Endothelial cell of umbilical vein (primary cell): ENCODE measurements around the gene CHRM3. TPM values are rescaled to one million over a fixed set of nuclear protein-coding genes. Genes with fewer than 3 reads are reported as not detected.

ENCODE experiments used
- BruUV-seq: library from RNA; stranded (reverse); fragments of 400-500 nt; replicated peaks from 2 replicates; lab custom pipeline; 2021; lab: Mats Ljungman, UMichigan
- CTCF ChIA-PET: fragments of 300-600, 350-600 bp; sonication (Branson Sonifier 250); formaldehyde crosslinking; loops from one replicate; lab custom pipeline; 2021; ENCODE audit warnings: antibody characterized with exemption, inconsistent platforms; lab: Charles Lee
- POLR2A ChIA-PET: fragments of 300-600, 350-600 bp; sonication (Branson Sonifier 250); formaldehyde crosslinking; loops from one replicate; lab custom pipeline; 2021; ENCODE audit warnings: antibody characterized with exemption, inconsistent platforms; lab: Charles Lee
- DNase-seq: peaks from one replicate; pipeline ENCODE4 v3.0.0-alpha.2; 2011; ENCODE audit warnings: low read depth, low spot score
- FAIRE-seq: peaks from 2 replicates; lab custom pipeline; 2011; peaks lifted over from hg19 to GRCh38; lab: Jason Lieb, UNC
- H2AFZ ChIP-seq: 2 replicates; pipeline ENCODE4 v1.6.0; 2012; ENCODE audit warnings: low read depth, low read length, control low read depth, inconsistent platforms
- H3K27ac ChIP-seq: 2 replicates; pipeline ENCODE4 v1.5.1; 2011; ENCODE audit warnings: low read depth, mild to moderate bottlenecking, control low read depth, low read length, moderate library complexity; ENCODE audit not compliant: insufficient read depth
- H3K27me3 ChIP-seq, 2 experiments: 2 replicates each; pipeline versions ENCODE4 v1.6.0 to v1.6.1; 2011; ENCODE audit warnings: low read length in 2 of 2, mixed read lengths in 1 of 2; ENCODE audit not compliant: control insufficient read depth in 2 of 2, insufficient read depth in 2 of 2
- H3K36me3 ChIP-seq, 2 experiments: 2 replicates in 1 of 2; 3 replicates in 1 of 2; pipeline ENCODE4 v1.5.1; 2011; ENCODE audit warnings: low read length in 2 of 2, mild to moderate bottlenecking in 1 of 2, moderate library complexity in 1 of 2; ENCODE audit not compliant: control insufficient read depth in 2 of 2, insufficient read depth in 2 of 2; ENCODE audit errors: extremely low read depth in 1 of 2
- H3K4me1 ChIP-seq: 3 replicates; pipeline ENCODE4 v1.5.1; 2011; ENCODE audit warnings: mild to moderate bottlenecking, low read length; ENCODE audit not compliant: control insufficient read depth, insufficient read depth; ENCODE audit errors: extremely low read depth
- H3K4me2 ChIP-seq: 2 replicates; pipeline ENCODE4 v1.6.1; 2011; ENCODE audit warnings: low read length, control low read depth, mixed read lengths; ENCODE audit not compliant: insufficient read depth
- H3K4me3 ChIP-seq, 3 experiments: fragments of 200-600 bp in 1 of 3; sonication (generic), shearing (Covaris generic) in 1 of 3; replicated peaks in 1 of 3; 2 replicates each; pipeline ENCODE4 v1.5.1; 2011 to 2016; ENCODE audit warnings: control low read depth in 3 of 3, low read length in 3 of 3, mild to moderate bottlenecking in 2 of 3, inconsistent platforms in 1 of 3, low read depth in 1 of 3, moderate library complexity in 1 of 3; ENCODE audit not compliant: insufficient read depth in 1 of 3
- H3K79me2 ChIP-seq: 2 replicates; pipeline ENCODE4 v1.6.0; 2012; ENCODE audit warnings: low read length, inconsistent platforms; ENCODE audit not compliant: control insufficient read depth, insufficient read depth
- H3K9ac ChIP-seq: replicated peaks from 2 replicates; pipeline ENCODE3; 2011; ENCODE audit warnings: low read length, control low read depth; ENCODE audit not compliant: insufficient read depth; ENCODE audit errors: extremely low read depth
- H3K9me1 ChIP-seq: replicated peaks from 3 replicates; pipeline ENCODE4 v1.6.0; 2011; ENCODE audit warnings: mild to moderate bottlenecking, low read length; ENCODE audit not compliant: control insufficient read depth, insufficient read depth; ENCODE audit errors: extremely low read depth
- H3K9me3 ChIP-seq: replicated peaks from 2 replicates; pipeline ENCODE4 v1.5.1; 2012; ENCODE audit warnings: low read length, inconsistent platforms; ENCODE audit not compliant: control insufficient read depth, insufficient read depth
- H4K20me1 ChIP-seq: replicated peaks from 2 replicates; pipeline ENCODE3; 2011; ENCODE audit warnings: mild to moderate bottlenecking, low read length; ENCODE audit not compliant: control insufficient read depth, insufficient read depth; ENCODE audit errors: extremely low read depth
- EZH2 ChIP-seq: IDR thresholded peaks from 2 replicates; pipeline ENCODE4 v1.6.1; 2012; ENCODE audit warnings: borderline replicate concordance, low read depth, mild to moderate bottlenecking, moderate library complexity, low read length, inconsistent platforms; ENCODE audit not compliant: severe bottlenecking
- FOS ChIP-seq: IDR thresholded peaks from 2 replicates; pipeline ENCODE4 v1.6.1; 2011; ENCODE audit warnings: mild to moderate bottlenecking, low read length, moderate library complexity, borderline replicate concordance; ENCODE audit not compliant: insufficient read depth
- GATA2 ChIP-seq: IDR thresholded peaks from 2 replicates; pipeline ENCODE4 v1.7.0; 2011; ENCODE audit warnings: low read depth, mild to moderate bottlenecking, moderate library complexity, mixed read lengths, low read length; ENCODE audit not compliant: insufficient read length, insufficient read depth
- JUN ChIP-seq: IDR thresholded peaks from 2 replicates; pipeline ENCODE4 v1.6.1; 2011; ENCODE audit warnings: borderline replicate concordance, low read depth; ENCODE audit not compliant: insufficient read length, insufficient read depth
- MAX ChIP-seq: IDR thresholded peaks from 2 replicates; pipeline ENCODE4 v1.6.1; 2011; ENCODE audit not compliant: insufficient read depth, insufficient read length
- MYC ChIP-seq: IDR thresholded peaks from one replicate; pipeline ENCODE4 v1.6.1; 2011; ENCODE audit warnings: mild to moderate bottlenecking, low read depth, low read length
- POLR2A ChIP-seq: IDR thresholded peaks from 2 replicates; pipeline ENCODE4 v1.6.1; 2012; ENCODE audit warnings: low read depth, mild to moderate bottlenecking, control low read depth, low read length
- POLR2AphosphoS5 ChIP-seq: IDR thresholded peaks from 2 replicates; pipeline ENCODE4 v1.6.1; 2012; ENCODE audit warnings: low read depth, mild to moderate bottlenecking, control low read depth, low read length, moderate library complexity; ENCODE audit not compliant: insufficient read depth
- dilution Hi-C: fragments of 300-500 bp; cut with MboI; formaldehyde crosslinking; loops from one replicate; pipeline ENCODE4 v1.15.0; 2019; ENCODE audit warnings: low sequenced_read_pairs; ENCODE audit not compliant: extremely low pct_ligation_motif_present
- intact Hi-C: fragments of 100-400 bp; cut with micrococcal nuclease; formaldehyde crosslinking; loops from one replicate; pipeline ENCODE4 v1.10.0; 2022
- polyA plus RNA-seq, 4 experiments: library from polyadenylated mRNA; depleted of rRNA in 3 of 4; stranded (reverse) in 3 of 4; unstranded in 1 of 4; fragments of >200 nt; gene quantifications; 2 replicates each; pipeline versions ENCODE4 v1.2.1 to v1.2.3, GENCODE V29; 2011 to 2012; ENCODE audit warnings: missing spikeins in 1 of 4
- total RNA-seq: library from RNA; stranded (reverse); gene quantifications from 2 replicates; pipeline ENCODE4 v1.2.3, GENCODE V29; 2021
- TF ChIP-seq, protein P1 (sequence below), 2 donors: IDR thresholded peaks; 1 replicate in 1 of 2; 2 replicates in 1 of 2; pipeline ENCODE4 v1.5.1; 2011; ENCODE audit warnings: low read length in 2 of 2, mild to moderate bottlenecking in 2 of 2, moderate library complexity in 2 of 2, control low read depth in 1 of 2, inconsistent platforms in 1 of 2, low read depth in 1 of 2; ENCODE audit not compliant: insufficient read depth in 1 of 2; ENCODE audit errors: extremely low read depth in 1 of 2

The CHRM3 gene
- total and polyA plus RNA-seq, 2 donors (not counting 3 experiments of a cell fraction or from before 2014, with no cell fraction given), result not detected

DNA sequence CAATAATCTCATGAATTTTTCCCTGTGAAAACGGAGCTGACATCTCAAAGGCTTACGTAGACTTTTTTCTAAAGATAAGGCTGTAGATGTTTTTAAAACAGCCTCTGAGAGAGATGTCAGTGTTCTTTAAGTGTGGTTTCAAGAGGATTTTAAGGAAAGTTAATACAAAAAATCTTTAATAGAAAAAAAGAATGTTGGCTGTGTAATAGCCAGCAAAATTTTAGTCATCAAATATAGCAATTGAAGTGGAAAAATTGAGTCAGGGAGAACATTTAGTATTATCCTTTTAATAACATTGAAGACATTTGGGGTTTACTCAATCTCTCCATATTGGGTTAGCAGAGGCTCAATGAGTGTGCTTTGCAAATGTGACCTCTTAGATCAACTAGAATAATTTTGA, 38.6 kb upstream of the CHRM3 start:
- FAIRE-seq, result no peak
- no peaks in the 10 kb centered on the region for H4K20me1 ChIP-seq
- no peak for DNase-seq
- H3K4me2 ChIP-seq, result no peak overlapping the region
- BruUV-seq, result no TSS peak
- no peak overlapping the region for H3K27ac ChIP-seq
- no peaks in the 10 kb centered on the region for H3K79me2 ChIP-seq
- no peak overlapping the region for H3K4me3 ChIP-seq
- H3K9ac ChIP-seq, result no peak overlapping the region
- no peaks in the 10 kb centered on the region for H3K4me1 ChIP-seq
- H3K9me3 ChIP-seq, result peaks cover 5% of the 10 kb centered on the region
- CTCF ChIA-PET, result no interaction called here
- no peaks in the 10 kb centered on the region for H3K36me3 ChIP-seq
- no peaks in the 10 kb centered on the region for H3K27me3 ChIP-seq
- TF ChIP-seq FOS, result no peak
- TF ChIP-seq MAX, result no peak
- dilution Hi-C loops, result no loop called here
- H3K9me1 ChIP-seq, result no peaks in the 10 kb centered on the region
- H2AFZ ChIP-seq, result no peak overlapping the region
- intact Hi-C loops, result no loop called here
- POLR2A ChIA-PET, result no interaction called here

- peaks cover 4% of the 10 kb centered on the region for H3K9me3 ChIP-seq
- no peak overlapping the region for H3K9ac ChIP-seq
- CTCF ChIA-PET, result no interaction called here
- H3K36me3 ChIP-seq, result no peaks in the 10 kb centered on the region
- no peak overlapping the region for H3K4me3 ChIP-seq
- no peaks in the 10 kb centered on the region for H3K9me1 ChIP-seq
- no peaks in the 10 kb centered on the region for H3K4me1 ChIP-seq
- no peak for TF ChIP-seq EZH2
- TF ChIP-seq FOS, result no peak
- TF ChIP-seq MYC, result no peak
- no peak for TF ChIP-seq POLR2AphosphoS5
- TF ChIP-seq JUN, result no peak
- TF ChIP-seq GATA2, result no peak
- TF ChIP-seq, protein P1, sequence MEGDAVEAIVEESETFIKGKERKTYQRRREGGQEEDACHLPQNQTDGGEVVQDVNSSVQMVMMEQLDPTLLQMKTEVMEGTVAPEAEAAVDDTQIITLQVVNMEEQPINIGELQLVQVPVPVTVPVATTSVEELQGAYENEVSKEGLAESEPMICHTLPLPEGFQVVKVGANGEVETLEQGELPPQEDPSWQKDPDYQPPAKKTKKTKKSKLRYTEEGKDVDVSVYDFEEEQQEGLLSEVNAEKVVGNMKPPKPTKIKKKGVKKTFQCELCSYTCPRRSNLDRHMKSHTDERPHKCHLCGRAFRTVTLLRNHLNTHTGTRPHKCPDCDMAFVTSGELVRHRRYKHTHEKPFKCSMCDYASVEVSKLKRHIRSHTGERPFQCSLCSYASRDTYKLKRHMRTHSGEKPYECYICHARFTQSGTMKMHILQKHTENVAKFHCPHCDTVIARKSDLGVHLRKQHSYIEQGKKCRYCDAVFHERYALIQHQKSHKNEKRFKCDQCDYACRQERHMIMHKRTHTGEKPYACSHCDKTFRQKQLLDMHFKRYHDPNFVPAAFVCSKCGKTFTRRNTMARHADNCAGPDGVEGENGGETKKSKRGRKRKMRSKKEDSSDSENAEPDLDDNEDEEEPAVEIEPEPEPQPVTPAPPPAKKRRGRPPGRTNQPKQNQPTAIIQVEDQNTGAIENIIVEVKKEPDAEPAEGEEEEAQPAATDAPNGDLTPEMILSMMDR (IDR thresholded peaks at IDR 0.05; ENCODE audit: extremely low read depth in 1 of 2, insufficient read depth in 1 of 2, low read depth in 1 of 2, low read length in 2 of 2), result no peak
- TF ChIP-seq POLR2A, result no peak
- TF ChIP-seq MAX, result no peak
- dilution Hi-C loops, result no loop called here
- no peak overlapping the region for H3K27ac ChIP-seq
- no TSS peak for BruUV-seq
- H2AFZ ChIP-seq, result no peak overlapping the region
- H3K27me3 ChIP-seq, result no peaks in the 10 kb centered on the region
- no peak for DNase-seq
- POLR2A ChIA-PET, result no interaction called here
- intact Hi-C loops, result no loop called here
- FAIRE-seq, result no peak
- no peak overlapping the region for H3K4me2 ChIP-seq
- no peaks in the 10 kb centered on the region for H4K20me1 ChIP-seq
- H3K79me2 ChIP-seq, result no peaks in the 10 kb centered on the region
Observed at GRCh38 chr1:239348635-239349353, 37.6 kb upstream of the CHRM3 start.
